GM23248 (cell line): ENCODE results near the gene LPCAT2. TPM values are rescaled to one million over a fixed set of nuclear protein-coding genes. Genes with fewer than 3 reads are reported as not detected.

Experiments used
- DNase-seq: peaks from one replicate; pipeline ENCODE4 v3.0.0-alpha.2; 2015
- H2AFZ ChIP-seq: fragments of 200-600 bp; sonication (generic); 2 replicates; pipeline ENCODE4 v1.6.1; 2016; ENCODE audit warnings: antibody characterized with exemption
- H3F3A ChIP-seq: fragments of 200-600 bp; sonication (generic); 2 replicates; pipeline ENCODE4 v1.6.1; 2016; ENCODE audit warnings: mild to moderate bottlenecking, antibody characterized with exemption, mixed run types; ENCODE audit not compliant: insufficient read depth
- H3K27ac ChIP-seq: fragments of 200-600 bp; sonication (generic); 2 replicates; pipeline ENCODE4 v1.5.1; 2016; ENCODE audit warnings: mild to moderate bottlenecking
- H3K27me3 ChIP-seq: fragments of 200-600 bp; sonication (generic); replicated peaks from 2 replicates; pipeline ENCODE4 v1.6.1; 2016; ENCODE audit warnings: mild to moderate bottlenecking; ENCODE audit not compliant: insufficient read depth
- H3K36me3 ChIP-seq: fragments of 200-600 bp; sonication (generic); 2 replicates; pipeline ENCODE4 v1.6.1; 2016; ENCODE audit warnings: low read depth, mild to moderate bottlenecking
- H3K4me1 ChIP-seq: fragments of 200-600 bp; sonication (generic); 2 replicates; pipeline ENCODE4 v1.6.1; 2016; ENCODE audit warnings: mild to moderate bottlenecking; ENCODE audit not compliant: insufficient read depth
- H3K4me2 ChIP-seq: fragments of 200-600 bp; sonication (generic); one replicate; pipeline ENCODE4 v1.6.1; 2016; ENCODE audit warnings: mild to moderate bottlenecking; ENCODE audit not compliant: unreplicated experiment
- H3K4me3 ChIP-seq: fragments of 200-600 bp; sonication (generic); 2 replicates; pipeline ENCODE4 v1.5.1; 2016; ENCODE audit warnings: mild to moderate bottlenecking
- H3K79me2 ChIP-seq: fragments of 200-600 bp; sonication (generic); 2 replicates; pipeline ENCODE4 v1.6.1; 2016; ENCODE audit warnings: mild to moderate bottlenecking; ENCODE audit not compliant: insufficient read depth
- H3K9ac ChIP-seq: fragments of 200-600 bp; sonication (generic); 2 replicates; pipeline ENCODE4 v1.6.1; 2016; ENCODE audit warnings: mild to moderate bottlenecking
- H3K9me2 ChIP-seq: fragments of 200-600 bp; sonication (generic); 2 replicates; pipeline ENCODE4 v1.6.1; 2016; ENCODE audit warnings: mixed run types, mild to moderate bottlenecking, moderate library complexity; ENCODE audit not compliant: insufficient read depth
- H3K9me3 ChIP-seq: fragments of 200-600 bp; sonication (generic); one replicate; pipeline ENCODE4 v1.6.1; 2017; ENCODE audit warnings: low read depth
- H4K20me1 ChIP-seq: fragments of 200-600 bp; sonication (generic); 2 replicates; pipeline ENCODE4 v1.6.0; 2016; ENCODE audit not compliant: insufficient read depth
- EZH2 ChIP-seq: fragments of 200-600 bp; sonication (generic); IDR thresholded peaks from 2 replicates; pipeline ENCODE4 v1.6.1; 2018; ENCODE audit warnings: antibody characterized with exemption, mild to moderate bottlenecking; ENCODE audit not compliant: insufficient read depth, poor library complexity, severe bottlenecking
- EZH2phosphoT487 ChIP-seq: fragments of 200-600 bp; sonication (generic); IDR thresholded peaks from 2 replicates; pipeline ENCODE4 v1.6.1; 2018; ENCODE audit warnings: antibody characterized with exemption, moderate library complexity, mild to moderate bottlenecking, low read depth; ENCODE audit not compliant: insufficient read depth
- WGBS, 2 experiments: methylation state at CpG; one replicate each; pipeline ENCODE4 v1.1.6; 2015 to 2017; ENCODE audit warnings: low lambda C conversion rate in 2 of 2, low coverage in 1 of 2; ENCODE audit errors: missing lambda C conversion rate in 2 of 2; 5-methylcytosine and 5-hydroxymethylcytosine counted together
- in situ Hi-C: fragments of 300-500 bp; cut with MboI; formaldehyde crosslinking; loops from 2 replicates; pipeline ENCODE4 v1.15.0; 2020
- polyA plus RNA-seq: library from polyadenylated mRNA; unstranded; fragments of >200 nt; fragmentation: Nextera tagmentation; extraction: Ambion mirVana; gene quantifications from 2 replicates; pipeline ENCODE4 v1.2.1, GENCODE V29; 2016
- total RNA-seq: library from RNA; depleted of rRNA; stranded (reverse); fragments of >200 nt; shearing (Covaris generic); gene quantifications from 2 replicates; pipeline ENCODE4 v1.2.3, GENCODE V29; 2014; rRNA removed

The LPCAT2 gene
- total RNA-seq (12.4 and 27.4 TPM in 2 replicates), polyA plus RNA-seq (11.4 and 11.7 TPM in 2 replicates)

- peak within 1 kb of the TSS; percentile 78 for H3K9ac ChIP-seq
- H3K27me3 ChIP-seq, result no peaks in the 10 kb centered on the region
- 17 to 20% methylated on average over 45 to 61 of the region's 61 CpGs for WGBS, 2 experiments
- peaks cover 9% of the 10 kb centered on the region; the same call in 1 of the 2 replicates for H3K4me1 ChIP-seq
- no peaks in the 10 kb centered on the region for H4K20me1 ChIP-seq
- H3K9me2 ChIP-seq, result no peaks in the 10 kb centered on the region
- peaks cover 54% of the 10 kb centered on the region for H3K36me3 ChIP-seq
- peak within 1 kb of the TSS; percentile 52 for H3K4me2 ChIP-seq
- DNase-seq, result peak; percentile 93
- H3K27ac ChIP-seq, result peak within 1 kb of the TSS; percentile 15
- peak within 1 kb of the TSS; percentile 53 for H2AFZ ChIP-seq
- H3F3A ChIP-seq, result peaks cover 64% of the 10 kb centered on the region
- peak within 1 kb of the TSS; percentile 76 for H3K4me3 ChIP-seq
- peaks cover 9% of the 10 kb centered on the region for H3K79me2 ChIP-seq
- in situ Hi-C loops, result no loop called here
- TF ChIP-seq EZH2, result no peak
- TF ChIP-seq EZH2phosphoT487, result no peak
- no peaks in the 10 kb centered on the region for H3K9me3 ChIP-seq
Observed at GRCh38 chr16:55508941-55509931, at the start of gene LPCAT2. Gene LPCAT2 (plus strand): TSS chr16:55509072. CDS start chr16:55509182, 110 bp downstream.

- no peaks in the 10 kb centered on the region for H3K27me3 ChIP-seq
- TF ChIP-seq EZH2 (no peak), EZH2phosphoT487 (no peak)
- H3K4me3 ChIP-seq, result no peak overlapping the region
- H2AFZ ChIP-seq, result no peak overlapping the region
- no peaks in the 10 kb centered on the region for H3K9me3 ChIP-seq
- 74 to 75% methylated on average over 4 to 6 of the region's 6 CpGs for WGBS, 2 experiments
- no peak overlapping the region for H3K27ac ChIP-seq
- H3F3A ChIP-seq, result no peaks in the 10 kb centered on the region
- no peaks in the 10 kb centered on the region for H3K36me3 ChIP-seq
- no peak overlapping the region for H3K9ac ChIP-seq
- H3K9me2 ChIP-seq, result no peaks in the 10 kb centered on the region
- H3K4me1 ChIP-seq, result no peaks in the 10 kb centered on the region
- no peak overlapping the region for H3K4me2 ChIP-seq
- in situ Hi-C loops, result no loop called here
- H4K20me1 ChIP-seq, result no peaks in the 10 kb centered on the region
- no peaks in the 10 kb centered on the region for H3K79me2 ChIP-seq
- no peak for DNase-seq
Observed at GRCh38 chr16:55462241-55462640, 46.6 kb upstream of the LPCAT2 start.

- Histone ChIP-seq H3K4me2 (no peak overlapping the region), H3K27me3 (no peaks in the 10 kb centered on the region), H4K20me1 (no peaks in the 10 kb centered on the region), H3K9me3 (no peaks in the 10 kb centered on the region), H3K9me2 (no peaks in the 10 kb centered on the region), H2AFZ (no peak overlapping the region), H3K4me1 (peaks cover 1% of the 10 kb centered on the region; the same call in 1 of the 2 replicates), H3K4me3 (no peak overlapping the region), H3K27ac (no peak overlapping the region), H3K9ac (no peak overlapping the region), H3F3A (peaks cover 1% of the 10 kb centered on the region; the same call in 1 of the 2 replicates), H3K79me2 (no peaks in the 10 kb centered on the region), H3K36me3 (no peaks in the 10 kb centered on the region)
- no peak for DNase-seq
- TF ChIP-seq EZH2phosphoT487 (no peak), EZH2 (no peak)
- WGBS, 2 experiments, result 9 to 13% methylated on average over 4 of the region's 4 CpGs
- in situ Hi-C loops, result no loop called here
Observed at GRCh38 chr16:55464375-55464774, 44.5 kb upstream of the LPCAT2 start.

- H3F3A ChIP-seq, result peaks cover 10% of the 10 kb centered on the region
- peak; percentile 86 for DNase-seq
- H3K4me2 ChIP-seq, result no peak overlapping the region
- WGBS, 2 experiments, result 20 to 24% methylated on average over 19 of the region's 19 CpGs
- peaks cover 10% of the 10 kb centered on the region for H3K4me1 ChIP-seq
- no peaks in the 10 kb centered on the region for H3K9me2 ChIP-seq
- in situ Hi-C loops, result loop anchor here (5.0 kb wide), 2 partner anchors 77 to 237 kb away; no protein-coding TSS in a partner anchor
- H2AFZ ChIP-seq, result no peak overlapping the region
- H3K9ac ChIP-seq, result no peak overlapping the region
- H3K27ac ChIP-seq, result no peak overlapping the region
- no peaks in the 10 kb centered on the region for H3K9me3 ChIP-seq
- H4K20me1 ChIP-seq, result no peaks in the 10 kb centered on the region
- no peak for TF ChIP-seq EZH2phosphoT487
- TF ChIP-seq EZH2, result no peak
- no peaks in the 10 kb centered on the region for H3K36me3 ChIP-seq
- H3K79me2 ChIP-seq, result no peaks in the 10 kb centered on the region
- no peaks in the 10 kb centered on the region for H3K27me3 ChIP-seq
- H3K4me3 ChIP-seq, result peak overlapping the region; percentile 46; the same call in 1 of the 2 replicates
Observed at GRCh38 chr16:55465077-55465896, 43.6 kb upstream of the LPCAT2 start.
